SK-N-SH (cell line): ENCODE measurements around the gene OGN. TPM values are rescaled to one million over a fixed set of nuclear protein-coding genes. Genes with fewer than 3 reads are reported as not detected.

ENCODE experiments used
- CTCF ChIA-PET: fragments of 300-600, 350-600 bp; formaldehyde crosslinking; extraction: SDS; loops from one replicate; lab custom pipeline; 2021; lab: Yijun Ruan, JAX
- POLR2A ChIA-PET: fragments of 350-600 bp; sonication (Branson Sonifier 250); formaldehyde crosslinking; extraction: SDS; loops from one replicate; lab custom pipeline; 2020; ENCODE audit warnings: antibody characterized with exemption, inconsistent platforms; lab: Yijun Ruan, JAX
- DNase-seq: peaks from one replicate; pipeline ENCODE4 v3.0.0; 2012
- H2AFZ ChIP-seq: fragments of 200-600 bp; sonication (generic); 2 replicates; pipeline ENCODE4 v1.8.1; 2016; ENCODE audit warnings: antibody characterized with exemption, mild to moderate bottlenecking, low read depth
- H3F3A ChIP-seq: fragments of 200-600 bp; sonication (generic); replicated peaks from 2 replicates; pipeline ENCODE3; 2016; ENCODE audit warnings: antibody characterized with exemption, mild to moderate bottlenecking; ENCODE audit not compliant: insufficient read depth
- H3K27ac ChIP-seq, 2 experiments: fragments of 200-500 bp in 1 of 2; fragments of 200-600 bp in 1 of 2; sonication (Bioruptor generic) in 1 of 2; sonication (generic), shearing (Covaris generic) in 1 of 2; 2 replicates each; pipeline versions ENCODE4 v1.5.1 to v1.6.1; 2014 to 2016; ENCODE audit warnings: low read depth in 2 of 2, inconsistent platforms in 1 of 2, low read length in 1 of 2, mild to moderate bottlenecking in 1 of 2, mixed read lengths in 1 of 2
- H3K27me3 ChIP-seq: fragments of 200-600 bp; sonication (generic), shearing (Covaris generic); 2 replicates; pipeline ENCODE4 v1.6.1; 2016; ENCODE audit warnings: mixed run types; ENCODE audit not compliant: insufficient read depth
- H3K36me3 ChIP-seq, 2 experiments: fragments of 200-500 bp in 1 of 2; fragments of 200-600 bp in 1 of 2; sonication (Bioruptor generic) in 1 of 2; sonication (generic) in 1 of 2; replicated peaks in 1 of 2; 2 replicates each; pipeline versions ENCODE3 to v1.5.1; 2014 to 2016; ENCODE audit warnings: low read length in 1 of 2, mild to moderate bottlenecking in 1 of 2; ENCODE audit not compliant: insufficient read depth in 2 of 2, control insufficient read depth in 1 of 2
- H3K4me1 ChIP-seq, 2 experiments: fragments of 200-500 bp in 1 of 2; fragments of 200-600 bp in 1 of 2; sonication (Bioruptor generic) in 1 of 2; sonication (generic), shearing (Covaris generic) in 1 of 2; 2 replicates each; pipeline versions ENCODE4 v1.5.1 to v1.6.1; 2014 to 2016; ENCODE audit warnings: low read depth in 1 of 2, low read length in 1 of 2, mixed run types in 1 of 2; ENCODE audit not compliant: insufficient read depth in 2 of 2, control insufficient read depth in 1 of 2
- H3K4me2 ChIP-seq: fragments of 200-600 bp; sonication (generic), shearing (Covaris generic); 2 replicates; pipeline ENCODE4 v1.6.1; 2017; ENCODE audit warnings: mixed run types
- H3K4me3 ChIP-seq, 2 experiments: fragments of 200-500 bp in 1 of 2; fragments of 200-600 bp in 1 of 2; sonication (Bioruptor generic) in 1 of 2; sonication (generic), shearing (Covaris generic) in 1 of 2; 2 replicates each; pipeline versions ENCODE4 v1.5.1 to v1.8.1; 2014 to 2016; ENCODE audit warnings: low read depth in 2 of 2, inconsistent platforms in 1 of 2, low read length in 1 of 2, mild to moderate bottlenecking in 1 of 2, mixed read lengths in 1 of 2, moderate library complexity in 1 of 2
- H3K79me2 ChIP-seq: fragments of 200-600 bp; sonication (generic); 2 replicates; pipeline ENCODE4 v1.8.1; 2017; ENCODE audit warnings: mild to moderate bottlenecking; ENCODE audit not compliant: insufficient read depth
- H3K9ac ChIP-seq: fragments of 200-600 bp; sonication (generic); 2 replicates; pipeline ENCODE4 v1.6.1; 2017; ENCODE audit warnings: mixed run types
- H3K9me2 ChIP-seq: fragments of 200-600 bp; sonication (generic); 2 replicates; pipeline ENCODE4 v1.6.1; 2017; ENCODE audit warnings: mixed run types
- H3K9me3 ChIP-seq: fragments of 200-600 bp; sonication (generic); 2 replicates; pipeline ENCODE4 v1.6.1; 2017; ENCODE audit warnings: mixed run types, mild to moderate bottlenecking, moderate library complexity
- H4K20me1 ChIP-seq: fragments of 200-600 bp; sonication (generic); 2 replicates; pipeline ENCODE4 v1.6.1; 2017; ENCODE audit warnings: mild to moderate bottlenecking, mixed run types; ENCODE audit not compliant: insufficient read depth
- CHD2 ChIP-seq: fragments of 150-350 bp; IDR thresholded peaks from 2 replicates; pipeline ENCODE4 v1.6.1; 2018; ENCODE audit warnings: low read length; ENCODE audit not compliant: partially characterized antibody
- ELF1 ChIP-seq: IDR thresholded peaks from 2 replicates; pipeline ENCODE4 v1.4.0; 2012
- EZH2phosphoT487 ChIP-seq: fragments of 200-600 bp; sonication (generic); IDR thresholded peaks from 2 replicates; pipeline ENCODE4 v1.6.1; 2017; ENCODE audit warnings: low read depth, mixed run types, mild to moderate bottlenecking, antibody characterized with exemption, moderate library complexity, borderline replicate concordance
- GATA2 ChIP-seq: sonication (generic); formaldehyde crosslinking; IDR thresholded peaks from 2 replicates; pipeline ENCODE4 v1.5.0; 2020; ENCODE audit warnings: mild to moderate bottlenecking, missing genetic modification reagents
- MXI1 ChIP-seq: IDR thresholded peaks from 2 replicates; pipeline ENCODE4 v1.6.1; 2012; ENCODE audit warnings: mild to moderate bottlenecking, low read depth, low read length, improper control_type of control experiment
- NFIC ChIP-seq: IDR thresholded peaks from 2 replicates; pipeline ENCODE4 v1.4.0; 2012; ENCODE audit warnings: borderline replicate concordance
- POLR2AphosphoS5 ChIP-seq: IDR thresholded peaks from 2 replicates; pipeline ENCODE4 v1.6.1; 2012; ENCODE audit warnings: low read depth, low read length
- RCOR1 ChIP-seq: fragments of 150-350 bp; IDR thresholded peaks from 2 replicates; pipeline ENCODE4 v1.6.1; 2017; ENCODE audit warnings: antibody characterized with exemption, low read length
- SIN3A ChIP-seq: IDR thresholded peaks from 2 replicates; pipeline ENCODE4 v1.6.1; 2012; ENCODE audit warnings: low read depth, mild to moderate bottlenecking, low read length, moderate library complexity, borderline replicate concordance
- SMC3 ChIP-seq: IDR thresholded peaks from 2 replicates; pipeline ENCODE4 v1.6.1; 2012; ENCODE audit warnings: low read depth, low read length, improper control_type of control experiment
- TAF1 ChIP-seq: IDR thresholded peaks from 2 replicates; pipeline ENCODE4 v1.6.1; 2012; ENCODE audit warnings: low read depth, mild to moderate bottlenecking, low read length, moderate library complexity, borderline replicate concordance
- YY1 ChIP-seq: IDR thresholded peaks from 2 replicates; pipeline ENCODE4 v1.4.0; 2012; ENCODE audit warnings: low read depth, mild to moderate bottlenecking
- WGBS: methylation state at CpG from one replicate; pipeline ENCODE4 v1.1.6; 2017; ENCODE audit warnings: low lambda C conversion rate; 5-methylcytosine and 5-hydroxymethylcytosine counted together
- polyA plus RNA-seq, 3 experiments: library from polyadenylated mRNA; depleted of rRNA; stranded (reverse); fragments of >200 nt; gene quantifications; 2 replicates each; pipeline ENCODE4 v1.2.3, GENCODE V29; 2012
- TF ChIP-seq, protein P1 (sequence below): IDR thresholded peaks from 2 replicates; pipeline ENCODE4 v1.4.0; 2012; ENCODE audit warnings: low read depth, borderline replicate concordance
- TF ChIP-seq, protein P2 (sequence below): fragments of 200-600 bp; sonication (generic); IDR thresholded peaks from 2 replicates; pipeline ENCODE4 v1.6.1; 2017; ENCODE audit warnings: antibody characterized with exemption, mild to moderate bottlenecking, moderate library complexity
- TF ChIP-seq, protein P3 (sequence below): fragments of 150-350 bp; IDR thresholded peaks from 2 replicates; pipeline ENCODE4 v1.6.1; 2017; ENCODE audit warnings: antibody characterized with exemption, low read length, low read depth, borderline replicate concordance
- TF ChIP-seq, protein P4 (sequence below): IDR thresholded peaks from 2 replicates; pipeline ENCODE4 v1.4.0; 2012; ENCODE audit warnings: low read depth, borderline replicate concordance
- TF ChIP-seq, protein P5 (sequence below): IDR thresholded peaks from 2 replicates; pipeline ENCODE4; 2012

OGN gene
- polyA plus RNA-seq, 1 of the 3 experiments (the other 2 are of a cell fraction) = 0.03 TPM

GRCh38 chr9:92406477-92406876 lies 2.1 kb upstream of the OGN start:
- POLR2A ChIA-PET = no interaction called here
- 73% methylated on average over 3 of the region's 3 CpGs for WGBS
- DNase-seq = no peak

GRCh38 chr9:92405818-92406217 lies 1.4 kb upstream of the OGN start:
- ChIA-PET POLR2A (no interaction called here), CTCF (no interaction called here)
- H3K36me3 ChIP-seq = no peaks in the 10 kb centered on the region
- H3F3A ChIP-seq = no peaks in the 10 kb centered on the region
- no peaks in the 10 kb centered on the region for H3K79me2 ChIP-seq
- no peak overlapping the region for H3K4me2 ChIP-seq
- H3K9ac ChIP-seq = no peak overlapping the region
- H3K27ac ChIP-seq = no peak overlapping the region
- no peak overlapping the region for H2AFZ ChIP-seq
- no peak overlapping the region for H3K4me3 ChIP-seq
- no peaks in the 10 kb centered on the region for H3K27me3 ChIP-seq
- no peak for DNase-seq
- no peaks in the 10 kb centered on the region for H3K9me3 ChIP-seq
- WGBS = 84% methylated on average over 4 of the region's 4 CpGs
- H4K20me1 ChIP-seq = no peaks in the 10 kb centered on the region
- H3K9me2 ChIP-seq = no peaks in the 10 kb centered on the region
- peaks cover 8 to 15% of the 10 kb centered on the region in 2 experiments for H3K4me1 ChIP-seq
- TF ChIP-seq SMC3 (no peak), NFIC (no peak), CHD2 (no peak), GATA2 (CRISPR knock-in tag) (no peak), SIN3A (no peak), MXI1 (no peak), TAF1 (no peak), YY1 (no peak)
- TF ChIP-seq, protein P1, sequence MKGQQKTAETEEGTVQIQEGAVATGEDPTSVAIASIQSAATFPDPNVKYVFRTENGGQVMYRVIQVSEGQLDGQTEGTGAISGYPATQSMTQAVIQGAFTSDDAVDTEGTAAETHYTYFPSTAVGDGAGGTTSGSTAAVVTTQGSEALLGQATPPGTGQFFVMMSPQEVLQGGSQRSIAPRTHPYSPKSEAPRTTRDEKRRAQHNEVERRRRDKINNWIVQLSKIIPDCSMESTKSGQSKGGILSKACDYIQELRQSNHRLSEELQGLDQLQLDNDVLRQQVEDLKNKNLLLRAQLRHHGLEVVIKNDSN = no peak
- TF ChIP-seq, protein P2, sequence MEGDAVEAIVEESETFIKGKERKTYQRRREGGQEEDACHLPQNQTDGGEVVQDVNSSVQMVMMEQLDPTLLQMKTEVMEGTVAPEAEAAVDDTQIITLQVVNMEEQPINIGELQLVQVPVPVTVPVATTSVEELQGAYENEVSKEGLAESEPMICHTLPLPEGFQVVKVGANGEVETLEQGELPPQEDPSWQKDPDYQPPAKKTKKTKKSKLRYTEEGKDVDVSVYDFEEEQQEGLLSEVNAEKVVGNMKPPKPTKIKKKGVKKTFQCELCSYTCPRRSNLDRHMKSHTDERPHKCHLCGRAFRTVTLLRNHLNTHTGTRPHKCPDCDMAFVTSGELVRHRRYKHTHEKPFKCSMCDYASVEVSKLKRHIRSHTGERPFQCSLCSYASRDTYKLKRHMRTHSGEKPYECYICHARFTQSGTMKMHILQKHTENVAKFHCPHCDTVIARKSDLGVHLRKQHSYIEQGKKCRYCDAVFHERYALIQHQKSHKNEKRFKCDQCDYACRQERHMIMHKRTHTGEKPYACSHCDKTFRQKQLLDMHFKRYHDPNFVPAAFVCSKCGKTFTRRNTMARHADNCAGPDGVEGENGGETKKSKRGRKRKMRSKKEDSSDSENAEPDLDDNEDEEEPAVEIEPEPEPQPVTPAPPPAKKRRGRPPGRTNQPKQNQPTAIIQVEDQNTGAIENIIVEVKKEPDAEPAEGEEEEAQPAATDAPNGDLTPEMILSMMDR = no peak

More at GRCh38 chr9:92406477-92406876, 2.1 kb upstream of the OGN start:
- TF ChIP-seq, protein P3, sequence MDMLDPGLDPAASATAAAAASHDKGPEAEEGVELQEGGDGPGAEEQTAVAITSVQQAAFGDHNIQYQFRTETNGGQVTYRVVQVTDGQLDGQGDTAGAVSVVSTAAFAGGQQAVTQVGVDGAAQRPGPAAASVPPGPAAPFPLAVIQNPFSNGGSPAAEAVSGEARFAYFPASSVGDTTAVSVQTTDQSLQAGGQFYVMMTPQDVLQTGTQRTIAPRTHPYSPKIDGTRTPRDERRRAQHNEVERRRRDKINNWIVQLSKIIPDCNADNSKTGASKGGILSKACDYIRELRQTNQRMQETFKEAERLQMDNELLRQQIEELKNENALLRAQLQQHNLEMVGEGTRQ = no peak
- TF ChIP-seq SMC3 (no peak), ELF1 (no peak), POLR2AphosphoS5 (no peak), RCOR1 (no peak), EZH2phosphoT487 (no peak)
- TF ChIP-seq, protein P4, sequence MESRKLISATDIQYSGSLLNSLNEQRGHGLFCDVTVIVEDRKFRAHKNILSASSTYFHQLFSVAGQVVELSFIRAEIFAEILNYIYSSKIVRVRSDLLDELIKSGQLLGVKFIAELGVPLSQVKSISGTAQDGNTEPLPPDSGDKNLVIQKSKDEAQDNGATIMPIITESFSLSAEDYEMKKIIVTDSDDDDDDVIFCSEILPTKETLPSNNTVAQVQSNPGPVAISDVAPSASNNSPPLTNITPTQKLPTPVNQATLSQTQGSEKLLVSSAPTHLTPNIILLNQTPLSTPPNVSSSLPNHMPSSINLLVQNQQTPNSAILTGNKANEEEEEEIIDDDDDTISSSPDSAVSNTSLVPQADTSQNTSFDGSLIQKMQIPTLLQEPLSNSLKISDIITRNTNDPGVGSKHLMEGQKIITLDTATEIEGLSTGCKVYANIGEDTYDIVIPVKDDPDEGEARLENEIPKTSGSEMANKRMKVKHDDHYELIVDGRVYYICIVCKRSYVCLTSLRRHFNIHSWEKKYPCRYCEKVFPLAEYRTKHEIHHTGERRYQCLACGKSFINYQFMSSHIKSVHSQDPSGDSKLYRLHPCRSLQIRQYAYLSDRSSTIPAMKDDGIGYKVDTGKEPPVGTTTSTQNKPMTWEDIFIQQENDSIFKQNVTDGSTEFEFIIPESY = no peak
- TF ChIP-seq, protein P5, sequence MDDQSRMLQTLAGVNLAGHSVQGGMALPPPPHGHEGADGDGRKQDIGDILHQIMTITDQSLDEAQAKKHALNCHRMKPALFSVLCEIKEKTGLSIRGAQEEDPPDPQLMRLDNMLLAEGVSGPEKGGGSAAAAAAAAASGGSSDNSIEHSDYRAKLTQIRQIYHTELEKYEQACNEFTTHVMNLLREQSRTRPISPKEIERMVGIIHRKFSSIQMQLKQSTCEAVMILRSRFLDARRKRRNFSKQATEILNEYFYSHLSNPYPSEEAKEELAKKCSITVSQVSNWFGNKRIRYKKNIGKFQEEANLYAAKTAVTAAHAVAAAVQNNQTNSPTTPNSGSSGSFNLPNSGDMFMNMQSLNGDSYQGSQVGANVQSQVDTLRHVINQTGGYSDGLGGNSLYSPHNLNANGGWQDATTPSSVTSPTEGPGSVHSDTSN = no peak
- TF ChIP-seq, all 33 proteins: peak for 0
- Histone ChIP-seq H3K4me2 (no peak overlapping the region), H3K4me3 (no peak overlapping the region), H4K20me1 (no peaks in the 10 kb centered on the region), H3K36me3 (no peaks in the 10 kb centered on the region), H3K27ac (no peak overlapping the region), H3K79me2 (no peaks in the 10 kb centered on the region), H2AFZ (no peak overlapping the region), H3K9me3 (no peaks in the 10 kb centered on the region), H3K4me1 (peaks cover 8 to 15% of the 10 kb centered on the region in 2 experiments), H3K9ac (no peak overlapping the region), H3K9me2 (no peaks in the 10 kb centered on the region), H3K27me3 (no peaks in the 10 kb centered on the region), H3F3A (no peaks in the 10 kb centered on the region)
- CTCF ChIA-PET = no interaction called here
